HEK293T (cell line): ENCODE results near the gene KYAT1.

Experiments used
- BHLHE40 ChIP-seq: fragments of 450-650 bp; IDR thresholded peaks from 2 replicates; pipeline ENCODE4 v1.6.1; 2016; ENCODE audit warnings: mild to moderate bottlenecking, moderate library complexity, borderline replicate concordance
- FOXA1 ChIP-seq: fragments of 450-650 bp; IDR thresholded peaks from 2 replicates; pipeline ENCODE4 v1.6.1; 2016; ENCODE audit warnings: mild to moderate bottlenecking
- FOXM1 ChIP-seq: fragments of 450-650 bp; IDR thresholded peaks from 2 replicates; pipeline ENCODE4 v1.6.1; 2017; ENCODE audit warnings: mild to moderate bottlenecking, borderline replicate concordance
- SP1 ChIP-seq: fragments of 450-650 bp; IDR thresholded peaks from 2 replicates; pipeline ENCODE4 v1.6.1; 2017
- SUZ12 ChIP-seq: fragments of 450-650 bp; IDR thresholded peaks from 2 replicates; pipeline ENCODE4 v1.6.1; 2016; ENCODE audit warnings: mild to moderate bottlenecking
- TARDBP ChIP-seq: fragments of 450-650 bp; IDR thresholded peaks from 2 replicates; pipeline ENCODE4 v1.6.1; 2016
- TF ChIP-seq, protein P1 (sequence below): fragments of 450-650 bp; IDR thresholded peaks from 2 replicates; pipeline ENCODE4 v1.6.1; 2016

DNA sequence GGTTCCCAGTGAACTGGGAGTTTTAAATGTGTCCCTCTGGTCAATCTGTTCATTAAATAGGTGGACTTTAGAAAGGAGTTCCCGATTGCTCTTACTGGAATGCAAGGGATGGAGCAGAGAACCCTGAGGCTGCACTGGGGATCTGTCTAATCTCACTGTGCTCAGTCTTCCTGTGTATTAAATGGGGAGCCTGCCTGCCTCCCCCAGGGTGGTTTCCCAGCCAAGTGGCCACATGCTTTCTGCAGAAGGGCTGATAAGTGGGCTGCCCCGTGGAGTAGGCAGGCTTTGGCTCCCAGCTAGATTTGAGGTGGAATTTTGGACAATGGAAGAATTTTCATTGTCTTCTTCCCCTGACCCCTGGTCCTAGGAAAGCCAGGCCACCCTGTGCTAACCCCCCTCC, 25.0 kb upstream of the KYAT1 start:
- TF ChIP-seq SP1 (no peak), FOXA1 (no peak), TARDBP (no peak), SUZ12 (no peak), FOXM1 (no peak), BHLHE40 (no peak)
- TF ChIP-seq, protein P1, sequence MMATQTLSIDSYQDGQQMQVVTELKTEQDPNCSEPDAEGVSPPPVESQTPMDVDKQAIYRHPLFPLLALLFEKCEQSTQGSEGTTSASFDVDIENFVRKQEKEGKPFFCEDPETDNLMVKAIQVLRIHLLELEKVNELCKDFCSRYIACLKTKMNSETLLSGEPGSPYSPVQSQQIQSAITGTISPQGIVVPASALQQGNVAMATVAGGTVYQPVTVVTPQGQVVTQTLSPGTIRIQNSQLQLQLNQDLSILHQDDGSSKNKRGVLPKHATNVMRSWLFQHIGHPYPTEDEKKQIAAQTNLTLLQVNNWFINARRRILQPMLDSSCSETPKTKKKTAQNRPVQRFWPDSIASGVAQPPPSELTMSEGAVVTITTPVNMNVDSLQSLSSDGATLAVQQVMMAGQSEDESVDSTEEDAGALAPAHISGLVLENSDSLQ = no peak
